ENCODE results near the gene PTPRR.

DNA sequence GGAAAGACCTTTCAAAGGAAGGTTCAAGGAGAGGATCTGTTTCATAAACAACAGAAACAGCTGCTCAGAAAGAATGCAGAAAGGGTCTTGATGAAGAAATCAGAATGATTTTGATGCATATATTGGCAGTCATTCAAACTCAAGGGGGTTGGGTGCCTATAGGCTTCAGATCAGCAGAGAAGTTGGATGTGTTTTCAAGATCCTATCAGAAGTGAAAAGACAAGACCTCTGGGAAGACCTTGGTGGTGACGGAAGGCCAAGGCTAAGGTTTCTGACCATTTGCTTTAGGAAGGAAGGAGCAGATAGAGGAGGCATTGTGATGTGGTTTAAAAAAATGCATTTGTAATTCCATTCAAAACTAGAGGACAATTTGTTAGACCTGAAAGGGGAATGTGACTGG is 268.1 kb downstream of the PTPRR start:
- TF ChIP-seq POLR2AphosphoS5 (IDR thresholded peaks at IDR 0.05; ENCODE audit: insufficient read depth, low read depth, low read length) (no peak), CTCF (IDR thresholded peaks at IDR 0.05; ENCODE audit: extremely low read depth in 1 of 2, insufficient read depth in 1 of 2, low read depth in 1 of 2, low read length in 2 of 2) (no peak), EZH2 (IDR thresholded peaks at IDR 0.05; ENCODE audit: borderline replicate concordance, low read depth, low read length, severe bottlenecking) (no peak)
